ENCODE results near the gene RBL2.

Gene RBL2

DNA sequence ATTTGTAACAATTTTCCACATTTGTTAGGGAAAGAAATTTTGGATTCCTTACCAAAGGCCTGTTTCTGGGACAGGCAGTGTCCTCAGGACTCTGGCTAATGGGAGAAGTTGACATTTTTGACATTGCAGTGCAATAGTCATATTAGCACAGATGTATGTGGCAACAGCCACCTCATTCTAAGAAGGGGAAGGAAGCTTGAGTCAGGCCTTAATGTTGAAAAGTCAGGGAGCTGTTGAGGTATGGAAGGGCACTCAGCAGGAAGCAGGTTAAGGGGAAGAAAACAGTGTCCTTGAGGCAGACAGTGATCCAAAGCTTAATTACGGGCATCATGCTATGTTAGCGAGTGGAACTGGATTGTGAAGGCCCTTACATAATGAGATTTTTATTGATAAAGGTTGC lies 47.9 kb downstream of the RBL2 start:
- no peak overlapping the region for H3K9ac ChIP-seq (ENCODE audit: low read length in 5 of 5)
- H3K4me3 ChIP-seq (ENCODE audit: low read depth in 1 of 5, low read length in 5 of 5): no peak overlapping the region
- H3K4me1 ChIP-seq (ENCODE audit: control insufficient read depth in 5 of 5, insufficient read depth in 5 of 5, low read length in 5 of 5): no peaks in the 10 kb centered on the region
- no peak overlapping the region for H3K27ac ChIP-seq (ENCODE audit: low read depth, low read length)
- H3K27me3 ChIP-seq (ENCODE audit: control insufficient read depth in 5 of 5, insufficient read depth in 4 of 5, low read length in 5 of 5): no peaks in the 10 kb centered on the region
- H3K9me3 ChIP-seq (ENCODE audit: control insufficient read depth in 5 of 5, low read length in 5 of 5): peaks cover 0 to 5% (median 0%) of the 10 kb centered on the region in 5 donors
- peaks cover 46 to 81% (median 62%) of the 10 kb centered on the region in 5 donors for H3K36me3 ChIP-seq (ENCODE audit: control insufficient read depth in 5 of 5, insufficient read depth in 5 of 5, low read length in 5 of 5)

GRCh38 chr16:53484542-53484941 lies 50.3 kb downstream of the RBL2 start:
- Histone ChIP-seq H3K4me3 (ENCODE audit: low read depth in 1 of 5, low read length in 5 of 5) (no peak overlapping the region), H3K9ac (ENCODE audit: low read length in 5 of 5) (no peak overlapping the region), H3K27me3 (ENCODE audit: control insufficient read depth in 5 of 5, insufficient read depth in 4 of 5, low read length in 5 of 5) (no peaks in the 10 kb centered on the region), H3K4me1 (ENCODE audit: control insufficient read depth in 5 of 5, insufficient read depth in 5 of 5, low read length in 5 of 5) (no peaks in the 10 kb centered on the region), H3K36me3 (ENCODE audit: control insufficient read depth in 5 of 5, insufficient read depth in 5 of 5, low read length in 5 of 5) (peaks cover 51 to 84% (median 59%) of the 10 kb centered on the region in 5 donors), H3K9me3 (ENCODE audit: control insufficient read depth in 5 of 5, low read length in 5 of 5) (peaks cover 0 to 5% (median 0%) of the 10 kb centered on the region in 5 donors), H3K27ac (ENCODE audit: low read depth, low read length) (no peak overlapping the region)

DNA sequence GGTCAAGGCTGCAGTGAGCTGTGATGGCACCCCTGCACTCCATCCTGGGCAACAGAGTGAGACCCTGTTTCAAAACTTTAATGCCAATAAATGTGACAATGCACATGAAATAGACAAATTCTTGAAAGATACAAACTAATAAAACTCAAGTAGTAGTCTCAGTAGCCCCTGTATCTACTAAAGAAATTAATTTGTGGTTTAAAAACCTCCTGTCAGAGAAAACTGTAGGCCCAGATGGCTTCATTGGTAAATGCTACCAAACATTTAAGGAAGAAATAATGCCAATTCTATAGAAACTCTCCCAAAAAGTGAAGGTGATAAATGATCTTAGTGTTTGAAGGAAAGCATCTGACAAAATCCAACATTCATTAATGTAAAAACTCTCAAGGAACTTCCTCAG lies 52.0 kb downstream of the RBL2 start:
- Histone ChIP-seq H3K9me3 (ENCODE audit: control insufficient read depth in 5 of 5, low read length in 5 of 5) (peaks cover 0 to 5% (median 0%) of the 10 kb centered on the region in 5 donors), H3K4me3 (ENCODE audit: low read depth in 1 of 5, low read length in 5 of 5) (no peak overlapping the region), H3K27ac (ENCODE audit: low read depth, low read length) (no peak overlapping the region), H3K9ac (ENCODE audit: low read length in 5 of 5) (no peak overlapping the region), H3K36me3 (ENCODE audit: control insufficient read depth in 5 of 5, insufficient read depth in 5 of 5, low read length in 5 of 5) (peaks cover 45 to 79% (median 56%) of the 10 kb centered on the region in 5 donors), H3K4me1 (ENCODE audit: control insufficient read depth in 5 of 5, insufficient read depth in 5 of 5, low read length in 5 of 5) (no peaks in the 10 kb centered on the region), H3K27me3 (ENCODE audit: control insufficient read depth in 5 of 5, insufficient read depth in 4 of 5, low read length in 5 of 5) (no peaks in the 10 kb centered on the region)

- no peak overlapping the region for H3K27ac ChIP-seq (ENCODE audit: low read depth, low read length)
- no peak overlapping the region for H3K4me3 ChIP-seq (ENCODE audit: low read depth in 1 of 5, low read length in 5 of 5)
- no peak overlapping the region for H3K9ac ChIP-seq (ENCODE audit: low read length in 5 of 5)
- H3K27me3 ChIP-seq (ENCODE audit: control insufficient read depth in 5 of 5, insufficient read depth in 4 of 5, low read length in 5 of 5): no peaks in the 10 kb centered on the region
- peaks cover 0 to 5% (median 0%) of the 10 kb centered on the region in 5 donors for H3K9me3 ChIP-seq (ENCODE audit: control insufficient read depth in 5 of 5, low read length in 5 of 5)
- peaks cover 47 to 78% (median 66%) of the 10 kb centered on the region in 5 donors for H3K36me3 ChIP-seq (ENCODE audit: control insufficient read depth in 5 of 5, insufficient read depth in 5 of 5, low read length in 5 of 5)
- H3K4me1 ChIP-seq (ENCODE audit: control insufficient read depth in 5 of 5, insufficient read depth in 5 of 5, low read length in 5 of 5): no peaks in the 10 kb centered on the region
Observed at GRCh38 chr16:53489755-53490154, 55.5 kb downstream of the RBL2 start.

DNA sequence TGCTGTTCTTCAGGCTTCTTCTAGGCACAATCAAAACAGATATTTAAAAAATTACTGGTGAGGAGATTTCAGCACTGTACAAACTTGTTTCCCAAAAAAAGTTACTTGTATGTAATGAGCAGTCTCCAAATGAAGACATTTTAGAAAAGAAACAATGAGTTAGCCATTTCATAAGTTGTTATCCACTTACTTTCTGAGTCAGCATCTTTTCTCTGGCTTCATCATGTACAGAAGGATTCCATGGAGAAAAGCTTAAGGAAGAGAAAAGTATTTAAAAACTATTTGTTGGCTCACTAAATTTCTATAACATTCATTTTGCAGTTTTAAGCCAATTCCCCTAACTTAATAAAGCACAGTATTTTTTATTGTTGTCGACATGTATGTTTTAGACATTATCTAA lies 58.2 kb downstream of the RBL2 start:
- H3K4me3 ChIP-seq (ENCODE audit: low read depth in 1 of 5, low read length in 5 of 5): no peak overlapping the region
- no peaks in the 10 kb centered on the region for H3K27me3 ChIP-seq (ENCODE audit: control insufficient read depth in 5 of 5, insufficient read depth in 4 of 5, low read length in 5 of 5)
- H3K9ac ChIP-seq (ENCODE audit: low read length in 5 of 5): no peak overlapping the region
- H3K36me3 ChIP-seq (ENCODE audit: control insufficient read depth in 5 of 5, insufficient read depth in 5 of 5, low read length in 5 of 5): peaks cover 56 to 88% (median 70%) of the 10 kb centered on the region in 5 donors
- no peak overlapping the region for H3K27ac ChIP-seq (ENCODE audit: low read depth, low read length)
- no peaks in the 10 kb centered on the region for H3K4me1 ChIP-seq (ENCODE audit: control insufficient read depth in 5 of 5, insufficient read depth in 5 of 5, low read length in 5 of 5)
- H3K9me3 ChIP-seq (ENCODE audit: control insufficient read depth in 5 of 5, low read length in 5 of 5): no peaks in the 10 kb centered on the region

DNA sequence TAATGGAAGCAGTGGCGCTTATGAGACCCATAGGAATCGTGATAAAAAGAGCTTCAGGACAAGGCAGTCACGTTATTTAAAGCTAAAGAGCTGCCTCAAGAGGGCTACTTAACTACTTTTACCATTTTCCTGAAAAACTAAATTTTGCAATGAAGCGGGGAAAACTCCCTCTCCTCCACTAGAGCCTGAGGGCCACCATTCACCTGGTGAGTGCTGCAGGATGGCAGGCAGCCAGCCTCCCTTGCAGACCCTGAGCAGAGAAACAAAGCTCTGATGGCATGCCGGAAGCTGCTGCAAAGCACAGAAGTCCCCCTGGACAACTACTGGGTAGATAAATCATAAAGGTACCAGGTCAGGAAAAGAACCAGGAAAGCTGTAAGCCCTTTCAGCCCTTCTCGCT lies 60.4 kb downstream of the RBL2 start:
- no peak overlapping the region for H3K27ac ChIP-seq (ENCODE audit: low read depth, low read length)
- H3K4me3 ChIP-seq (ENCODE audit: low read depth in 1 of 5, low read length in 5 of 5): no peak overlapping the region
- H3K36me3 ChIP-seq (ENCODE audit: control insufficient read depth in 5 of 5, insufficient read depth in 5 of 5, low read length in 5 of 5): peaks cover 48 to 87% (median 76%) of the 10 kb centered on the region in 5 donors
- H3K9ac ChIP-seq (ENCODE audit: low read length in 5 of 5): no peak overlapping the region
- H3K9me3 ChIP-seq (ENCODE audit: control insufficient read depth in 5 of 5, low read length in 5 of 5): no peaks in the 10 kb centered on the region
- H3K4me1 ChIP-seq (ENCODE audit: control insufficient read depth in 5 of 5, insufficient read depth in 5 of 5, low read length in 5 of 5): no peaks in the 10 kb centered on the region
- H3K27me3 ChIP-seq (ENCODE audit: control insufficient read depth in 5 of 5, insufficient read depth in 4 of 5, low read length in 5 of 5): no peaks in the 10 kb centered on the region

DNA sequence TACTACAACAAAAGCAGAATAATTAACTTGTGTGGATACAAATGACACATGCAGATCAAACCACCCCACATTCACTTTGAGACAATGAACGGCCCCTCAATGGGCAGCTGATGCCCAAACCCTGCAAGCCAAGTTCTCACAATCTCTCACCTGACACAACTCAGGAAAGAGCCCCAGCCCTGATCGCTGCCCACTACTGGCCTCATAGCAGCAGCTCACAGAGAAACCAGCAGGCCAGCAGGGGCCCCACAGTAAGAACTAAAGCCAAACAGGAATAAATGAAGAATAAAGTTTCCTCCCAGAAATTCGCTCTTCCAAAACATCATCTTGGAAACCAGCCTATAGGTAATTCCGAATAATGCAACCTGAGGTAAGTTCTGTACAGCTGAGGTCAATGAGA lies 61.1 kb downstream of the RBL2 start:
- Histone ChIP-seq H3K4me3 (ENCODE audit: low read depth in 1 of 5, low read length in 5 of 5) (no peak overlapping the region), H3K27me3 (ENCODE audit: control insufficient read depth in 5 of 5, insufficient read depth in 4 of 5, low read length in 5 of 5) (no peaks in the 10 kb centered on the region), H3K27ac (ENCODE audit: low read depth, low read length) (no peak overlapping the region), H3K9me3 (ENCODE audit: control insufficient read depth in 5 of 5, low read length in 5 of 5) (no peaks in the 10 kb centered on the region), H3K4me1 (ENCODE audit: control insufficient read depth in 5 of 5, insufficient read depth in 5 of 5, low read length in 5 of 5) (no peaks in the 10 kb centered on the region), H3K9ac (ENCODE audit: low read length in 5 of 5) (no peak overlapping the region), H3K36me3 (ENCODE audit: control insufficient read depth in 5 of 5, insufficient read depth in 5 of 5, low read length in 5 of 5) (peaks cover 42 to 81% (median 70%) of the 10 kb centered on the region in 5 donors)

GRCh38 chr16:53498984-53499383 lies 64.7 kb downstream of the RBL2 start:
- Histone ChIP-seq H3K4me1 (ENCODE audit: control insufficient read depth in 5 of 5, insufficient read depth in 5 of 5, low read length in 5 of 5) (peaks cover 12 to 28% (median 25%) of the 10 kb centered on the region in 5 donors), H3K36me3 (ENCODE audit: control insufficient read depth in 5 of 5, insufficient read depth in 5 of 5, low read length in 5 of 5) (peaks cover 18 to 53% (median 43%) of the 10 kb centered on the region in 5 donors), H3K4me3 (ENCODE audit: low read depth in 1 of 5, low read length in 5 of 5) (no peak overlapping the region), H3K27me3 (ENCODE audit: control insufficient read depth in 5 of 5, insufficient read depth in 4 of 5, low read length in 5 of 5) (no peaks in the 10 kb centered on the region), H3K27ac (ENCODE audit: low read depth, low read length) (no peak overlapping the region), H3K9me3 (ENCODE audit: control insufficient read depth in 5 of 5, low read length in 5 of 5) (no peaks in the 10 kb centered on the region), H3K9ac (ENCODE audit: low read length in 5 of 5) (no peak overlapping the region)

DNA sequence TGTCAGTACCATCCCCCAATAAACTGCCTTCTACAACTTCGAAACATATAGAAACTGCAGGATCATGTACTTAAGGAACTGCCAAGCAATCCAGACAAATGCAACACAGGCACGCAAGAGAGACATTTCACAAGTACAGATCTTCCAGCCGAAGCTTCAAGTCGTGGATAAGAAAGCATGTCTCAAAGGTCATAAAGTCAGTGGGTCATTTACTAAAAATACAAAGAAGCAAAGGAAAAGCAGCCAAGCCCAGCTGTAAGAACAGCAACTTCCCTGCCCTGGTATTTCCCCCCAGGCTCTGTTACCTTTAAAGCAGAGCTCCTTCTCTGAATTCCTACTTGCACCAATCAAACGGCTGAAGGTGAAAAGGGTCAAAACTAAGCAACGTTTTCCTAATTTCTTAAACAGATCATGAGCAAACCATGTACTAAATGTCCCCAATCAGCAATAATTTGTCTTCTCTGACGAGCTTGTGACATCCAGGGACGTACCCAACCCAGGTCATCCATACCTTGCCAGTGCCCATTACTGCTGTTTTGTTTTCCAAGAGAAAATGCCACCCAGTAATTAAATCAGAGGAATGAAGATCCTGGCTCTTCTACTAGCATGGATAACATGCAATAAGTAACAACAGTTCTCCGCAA lies 67.1 kb downstream of the RBL2 start:
- peak overlapping the region; percentile 20 for H3K27ac ChIP-seq (ENCODE audit: low read depth, low read length)
- peaks cover 12 to 45% (median 38%) of the 10 kb centered on the region in 5 donors for H3K4me1 ChIP-seq (ENCODE audit: control insufficient read depth in 5 of 5, insufficient read depth in 5 of 5, low read length in 5 of 5)
- peaks cover 8 to 29% (median 22%) of the 10 kb centered on the region in 5 donors for H3K36me3 ChIP-seq (ENCODE audit: control insufficient read depth in 5 of 5, insufficient read depth in 5 of 5, low read length in 5 of 5)
- peak overlapping the region in 4 of 5 donors; percentile 4 to 52 (median 31) for H3K9ac ChIP-seq (ENCODE audit: low read length in 5 of 5)
- no peaks in the 10 kb centered on the region for H3K9me3 ChIP-seq (ENCODE audit: control insufficient read depth in 5 of 5, low read length in 5 of 5)
- H3K4me3 ChIP-seq (ENCODE audit: low read depth in 1 of 5, low read length in 5 of 5): peak overlapping the region in 4 of 5 donors; percentile 2 to 91 (median 54)
- H3K27me3 ChIP-seq (ENCODE audit: control insufficient read depth in 5 of 5, insufficient read depth in 4 of 5, low read length in 5 of 5): no peaks in the 10 kb centered on the region

DNA sequence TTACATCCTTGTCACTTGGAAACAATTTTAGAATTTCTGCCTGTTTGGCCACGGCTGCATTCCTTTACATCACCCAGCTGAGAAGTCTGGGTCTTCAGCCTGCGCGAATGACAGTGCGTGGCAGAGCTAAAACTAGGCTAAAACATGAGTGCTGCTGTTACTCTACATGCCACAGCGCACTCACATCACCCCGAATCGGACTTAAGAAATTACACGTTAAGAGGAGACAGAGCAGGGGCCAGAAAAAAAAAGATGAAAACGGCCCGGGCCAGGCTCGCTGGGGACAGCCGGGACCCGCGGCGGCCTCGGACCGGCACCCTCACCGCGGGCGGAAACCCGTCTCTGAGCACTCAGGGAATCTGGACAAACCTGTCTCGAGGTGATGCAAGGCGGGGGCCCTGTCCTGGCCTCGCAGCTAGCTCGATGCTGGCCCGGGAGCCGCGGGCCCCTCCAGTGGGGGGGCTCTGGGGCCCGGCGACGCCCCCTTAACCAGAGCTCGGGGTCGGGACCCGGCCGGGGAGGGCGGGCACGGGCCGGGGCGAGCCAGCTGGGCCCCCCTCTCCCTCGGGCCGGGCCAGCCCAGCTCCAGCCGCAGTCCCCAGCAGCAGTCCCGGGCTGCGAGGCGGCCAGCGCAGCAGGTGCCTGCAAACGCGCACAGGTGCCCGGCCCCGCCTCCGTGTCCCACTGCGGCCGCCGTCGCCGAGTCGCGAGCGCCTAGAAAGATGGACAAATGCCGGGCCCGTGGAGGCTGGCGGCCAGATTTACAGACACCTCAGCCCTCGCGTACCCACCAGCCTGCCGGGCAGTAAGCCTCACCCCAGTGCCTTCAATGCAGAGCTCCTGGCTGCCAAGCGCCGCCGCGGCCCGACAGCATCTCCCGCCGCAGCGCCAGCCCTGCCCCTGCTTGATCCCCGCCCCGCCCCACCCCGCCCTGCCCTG lies 68.3 kb downstream of the RBL2 start, which contains the start of gene AKTIP:
Gene AKTIP, minus strand, starts transcription at position 879 of the 939 bp plus-strand sequence. CDS start 2,950 bp downstream, outside the sequence.
- Histone ChIP-seq H3K4me3 (ENCODE audit: low read depth in 1 of 5, low read length in 5 of 5) (peak within 1 kb of the TSS; percentile 71 to 91 (median 79)), H3K4me1 (ENCODE audit: control insufficient read depth in 5 of 5, insufficient read depth in 5 of 5, low read length in 5 of 5) (peaks cover 12 to 45% (median 38%) of the 10 kb centered on the region in 5 donors), H3K36me3 (ENCODE audit: control insufficient read depth in 5 of 5, insufficient read depth in 5 of 5, low read length in 5 of 5) (peaks cover 8 to 17% (median 10%) of the 10 kb centered on the region in 5 donors), H3K9me3 (ENCODE audit: control insufficient read depth in 5 of 5, low read length in 5 of 5) (no peaks in the 10 kb centered on the region), H3K27ac (ENCODE audit: low read depth, low read length) (peak within 1 kb of the TSS; percentile 93), H3K27me3 (ENCODE audit: control insufficient read depth in 5 of 5, insufficient read depth in 4 of 5, low read length in 5 of 5) (no peaks in the 10 kb centered on the region), H3K9ac (ENCODE audit: low read length in 5 of 5) (peak within 1 kb of the TSS; percentile 43 to 74 (median 71))

Data from subcutaneous abdominal adipose tissue (tissue), 5 donors.